Measurements from ENCODE around the gene EHD2. TPM values are rescaled to one million over a fixed set of nuclear protein-coding genes. Genes with fewer than 3 reads are reported as not detected.

The EHD2 gene
- total RNA-seq, 1 donor from 2014 or later: 159 TPM

DNA sequence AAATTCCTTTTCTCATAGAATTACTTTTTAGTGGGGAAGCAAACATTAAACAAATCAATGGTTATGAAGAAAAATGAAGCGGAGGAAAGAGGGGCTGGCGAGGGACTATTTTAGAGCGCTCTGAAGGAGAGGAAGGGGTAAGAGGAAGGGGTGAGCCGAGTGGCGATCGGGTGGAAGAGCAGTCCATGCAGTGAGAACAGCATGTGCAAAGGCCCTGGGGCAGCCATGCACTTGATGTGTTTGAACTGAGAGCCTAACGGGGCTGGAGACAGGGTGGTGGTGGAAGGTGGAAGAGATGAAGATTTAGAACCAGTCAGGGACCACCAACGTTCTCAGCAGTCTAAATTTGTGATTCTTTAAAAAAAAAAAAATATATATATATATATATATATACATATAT lies 17.7 kb downstream of the EHD2 start:
- Histone ChIP-seq H3K4me2 (ENCODE audit: low read length) (no peak overlapping the region), H3K4me3 (ENCODE audit: insufficient read depth, low read depth, low read length) (no peak overlapping the region), H3K4me1 (ENCODE audit: insufficient read depth, low read length) (peaks cover 20% of the 10 kb centered on the region), H3K9ac (ENCODE audit: low read length) (no peak overlapping the region), H3K79me2 (ENCODE audit: insufficient read depth, low read length) (peaks cover 23% of the 10 kb centered on the region), H3K27me3 (ENCODE audit: insufficient read depth, low read length) (no peaks in the 10 kb centered on the region), H3K9me3 (ENCODE audit: insufficient read depth, low read depth, low read length) (no peaks in the 10 kb centered on the region), H3K27ac (ENCODE audit: low read depth, low read length) (no peak overlapping the region), H4K20me1 (ENCODE audit: insufficient read depth, low read length) (peaks cover 28% of the 10 kb centered on the region), H3K36me3 (ENCODE audit: insufficient read depth, low read length) (peaks cover 18% of the 10 kb centered on the region), H2AFZ (ENCODE audit: low read depth, low read length) (no peak overlapping the region)
- no peak for FAIRE-seq
- no peak for DNase-seq (ENCODE audit: low read depth)
- Mint-ChIP-seq H3K27me3 (ENCODE audit: low read depth, unreplicated experiment) (no peaks in the 10 kb centered on the region), H3K4me3 (ENCODE audit: unreplicated experiment) (no peak overlapping the region), H3K4me1 (ENCODE audit: low read depth, unreplicated experiment) (peaks cover 19% of the 10 kb centered on the region), H3K36me3 (ENCODE audit: low read depth, unreplicated experiment) (peaks cover 28% of the 10 kb centered on the region), H3K27ac (ENCODE audit: unreplicated experiment) (peak overlapping the region; percentile 48), H3K9me3 (ENCODE audit: unreplicated experiment) (no peaks in the 10 kb centered on the region)
- TF ChIP-seq, protein P1, sequence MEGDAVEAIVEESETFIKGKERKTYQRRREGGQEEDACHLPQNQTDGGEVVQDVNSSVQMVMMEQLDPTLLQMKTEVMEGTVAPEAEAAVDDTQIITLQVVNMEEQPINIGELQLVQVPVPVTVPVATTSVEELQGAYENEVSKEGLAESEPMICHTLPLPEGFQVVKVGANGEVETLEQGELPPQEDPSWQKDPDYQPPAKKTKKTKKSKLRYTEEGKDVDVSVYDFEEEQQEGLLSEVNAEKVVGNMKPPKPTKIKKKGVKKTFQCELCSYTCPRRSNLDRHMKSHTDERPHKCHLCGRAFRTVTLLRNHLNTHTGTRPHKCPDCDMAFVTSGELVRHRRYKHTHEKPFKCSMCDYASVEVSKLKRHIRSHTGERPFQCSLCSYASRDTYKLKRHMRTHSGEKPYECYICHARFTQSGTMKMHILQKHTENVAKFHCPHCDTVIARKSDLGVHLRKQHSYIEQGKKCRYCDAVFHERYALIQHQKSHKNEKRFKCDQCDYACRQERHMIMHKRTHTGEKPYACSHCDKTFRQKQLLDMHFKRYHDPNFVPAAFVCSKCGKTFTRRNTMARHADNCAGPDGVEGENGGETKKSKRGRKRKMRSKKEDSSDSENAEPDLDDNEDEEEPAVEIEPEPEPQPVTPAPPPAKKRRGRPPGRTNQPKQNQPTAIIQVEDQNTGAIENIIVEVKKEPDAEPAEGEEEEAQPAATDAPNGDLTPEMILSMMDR (IDR thresholded peaks at IDR 0.05; ENCODE audit: insufficient read depth, low read depth, low read length): no peak
- TF ChIP-seq EZH2 (IDR thresholded peaks at IDR 0.05; ENCODE audit: insufficient read depth, low read length): no peak

DNA sequence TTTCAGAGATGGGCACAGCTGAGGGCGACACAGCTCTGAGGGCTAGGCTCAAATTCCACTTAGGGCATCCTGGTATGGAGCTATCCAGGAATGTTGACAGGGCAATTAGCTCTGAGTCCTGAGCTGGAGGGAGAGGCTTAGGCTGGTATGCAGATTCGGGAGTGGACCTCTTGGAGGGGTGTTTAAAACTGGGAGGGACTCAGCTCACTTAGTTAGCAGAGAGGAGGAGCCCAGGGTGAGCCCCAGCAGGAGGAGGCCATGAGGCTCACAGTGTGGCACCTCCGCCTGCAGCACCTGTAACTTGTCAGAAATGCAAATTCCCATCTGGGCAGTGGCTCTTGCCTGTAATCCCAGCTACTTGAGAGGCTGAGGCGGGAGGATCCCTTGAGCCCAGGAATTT lies 21.9 kb downstream of the EHD2 start:
- no peaks in the 10 kb centered on the region for H3K9me3 ChIP-seq (ENCODE audit: insufficient read depth, low read depth, low read length)
- H3K4me3 ChIP-seq (ENCODE audit: insufficient read depth, low read depth, low read length): no peak overlapping the region
- no peak for TF ChIP-seq EZH2 (IDR thresholded peaks at IDR 0.05; ENCODE audit: insufficient read depth, low read length)
- TF ChIP-seq, protein P1 (IDR thresholded peaks at IDR 0.05; ENCODE audit: insufficient read depth, low read depth, low read length): no peak
- no peak overlapping the region for H3K9ac ChIP-seq (ENCODE audit: low read length)
- no peaks in the 10 kb centered on the region for H3K4me1 ChIP-seq (ENCODE audit: insufficient read depth, low read length)
- Mint-ChIP-seq H3K36me3 (ENCODE audit: low read depth, unreplicated experiment) (peaks cover 27% of the 10 kb centered on the region), H3K4me1 (ENCODE audit: low read depth, unreplicated experiment) (peaks cover 3% of the 10 kb centered on the region), H3K27ac (ENCODE audit: unreplicated experiment) (no peak overlapping the region), H3K4me3 (ENCODE audit: unreplicated experiment) (no peak overlapping the region), H3K9me3 (ENCODE audit: unreplicated experiment) (no peaks in the 10 kb centered on the region), H3K27me3 (ENCODE audit: low read depth, unreplicated experiment) (no peaks in the 10 kb centered on the region)
- DNase-seq (ENCODE audit: low read depth) (no peak), FAIRE-seq (no peak)
- H4K20me1 ChIP-seq (ENCODE audit: insufficient read depth, low read length): peaks cover 26% of the 10 kb centered on the region
- H3K27ac ChIP-seq (ENCODE audit: low read depth, low read length): no peak overlapping the region
- peaks cover 19% of the 10 kb centered on the region for H3K79me2 ChIP-seq (ENCODE audit: insufficient read depth, low read length)
- H2AFZ ChIP-seq (ENCODE audit: low read depth, low read length): no peak overlapping the region
- H3K27me3 ChIP-seq (ENCODE audit: insufficient read depth, low read length): no peaks in the 10 kb centered on the region
- peaks cover 25% of the 10 kb centered on the region for H3K36me3 ChIP-seq (ENCODE audit: insufficient read depth, low read length)
- H3K4me2 ChIP-seq (ENCODE audit: low read length): no peak overlapping the region

DNA sequence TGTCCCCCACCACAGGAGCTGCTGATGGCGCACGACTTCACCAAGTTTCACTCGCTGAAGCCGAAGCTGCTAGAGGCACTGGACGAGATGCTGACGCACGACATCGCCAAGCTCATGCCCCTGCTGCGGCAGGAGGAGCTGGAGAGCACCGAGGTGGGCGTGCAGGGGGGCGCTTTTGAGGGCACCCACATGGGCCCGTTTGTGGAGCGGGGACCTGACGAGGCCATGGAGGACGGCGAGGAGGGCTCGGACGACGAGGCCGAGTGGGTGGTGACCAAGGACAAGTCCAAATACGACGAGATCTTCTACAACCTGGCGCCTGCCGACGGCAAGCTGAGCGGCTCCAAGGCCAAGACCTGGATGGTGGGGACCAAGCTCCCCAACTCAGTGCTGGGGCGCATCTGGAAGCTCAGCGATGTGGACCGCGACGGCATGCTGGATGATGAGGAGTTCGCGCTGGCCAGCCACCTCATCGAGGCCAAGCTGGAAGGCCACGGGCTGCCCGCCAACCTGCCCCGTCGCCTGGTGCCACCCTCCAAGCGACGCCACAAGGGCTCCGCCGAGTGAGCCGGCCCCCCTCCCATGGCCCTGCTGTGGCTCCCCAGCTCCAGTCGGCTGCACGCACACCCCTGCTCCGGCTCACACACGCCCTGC lies 27.8 kb downstream of the EHD2 start:
- TF ChIP-seq, protein P1 (IDR thresholded peaks at IDR 0.05; ENCODE audit: insufficient read depth, low read depth, low read length): no peak
- TF ChIP-seq EZH2 (IDR thresholded peaks at IDR 0.05; ENCODE audit: insufficient read depth, low read length): no peak
- FAIRE-seq: no peak
- no peak overlapping the region for H3K4me3 Mint-ChIP-seq (ENCODE audit: unreplicated experiment)

More for the DNA sequence above, 27.8 kb downstream of the EHD2 start:
- H3K36me3 Mint-ChIP-seq (ENCODE audit: low read depth, unreplicated experiment): peaks cover 25% of the 10 kb centered on the region
- H3K27ac Mint-ChIP-seq (ENCODE audit: unreplicated experiment): no peak overlapping the region
- no peak overlapping the region for H3K9ac ChIP-seq (ENCODE audit: low read length)
- no peak for DNase-seq (ENCODE audit: low read depth)
- peaks cover 20% of the 10 kb centered on the region for H3K4me1 ChIP-seq (ENCODE audit: insufficient read depth, low read length)
- no peaks in the 10 kb centered on the region for H3K27me3 Mint-ChIP-seq (ENCODE audit: low read depth, unreplicated experiment)
- no peak overlapping the region for H3K4me3 ChIP-seq (ENCODE audit: insufficient read depth, low read depth, low read length)
- H3K36me3 ChIP-seq (ENCODE audit: insufficient read depth, low read length): peaks cover 23% of the 10 kb centered on the region
- H3K4me1 Mint-ChIP-seq (ENCODE audit: low read depth, unreplicated experiment): peaks cover 16% of the 10 kb centered on the region
- H3K79me2 ChIP-seq (ENCODE audit: insufficient read depth, low read length): peaks cover 3% of the 10 kb centered on the region
- no peaks in the 10 kb centered on the region for H3K9me3 ChIP-seq (ENCODE audit: insufficient read depth, low read depth, low read length)
- H4K20me1 ChIP-seq (ENCODE audit: insufficient read depth, low read length): peaks cover 4% of the 10 kb centered on the region
- H3K4me2 ChIP-seq (ENCODE audit: low read length): no peak overlapping the region
- no peak overlapping the region for H2AFZ ChIP-seq (ENCODE audit: low read depth, low read length)
- no peaks in the 10 kb centered on the region for H3K27me3 ChIP-seq (ENCODE audit: insufficient read depth, low read length)
- no peaks in the 10 kb centered on the region for H3K9me3 Mint-ChIP-seq (ENCODE audit: unreplicated experiment)
- H3K27ac ChIP-seq (ENCODE audit: low read depth, low read length): peak overlapping the region; percentile 12

Measured in astrocyte (in vitro differentiated cells and primary cell).